AG04450 (cell line): ENCODE results near the gene LRRC30. TPM values are rescaled to one million over a fixed set of nuclear protein-coding genes. Genes with fewer than 3 reads are reported as not detected.
A peak's percentile ranks its signal among the peaks of the same experiment; 100 is the strongest.

Source experiments
- CTCF ChIA-PET: fragments of 300-600, 350-600 bp; formaldehyde crosslinking; extraction: SDS; loops from one replicate; lab custom pipeline; 2022; ENCODE audit warnings: antibody characterized with exemption, inconsistent platforms; lab: Charles Lee
- POLR2A ChIA-PET: fragments of 350-600 bp; formaldehyde crosslinking; extraction: SDS; loops from one replicate; lab custom pipeline; 2021; ENCODE audit warnings: antibody characterized with exemption, inconsistent platforms; lab: Yijun Ruan, JAX
- DNase-seq: peaks from one replicate; pipeline ENCODE4 v3.0.0-alpha.2; 2011; ENCODE audit warnings: low read depth, low spot score
- H3K27ac ChIP-seq: one replicate; pipeline ENCODE4 v1.5.1; 2012; ENCODE audit warnings: low read depth, low read length, control low read depth
- H3K27me3 ChIP-seq: one replicate; pipeline ENCODE4 v1.6.0; 2012; ENCODE audit warnings: low read length; ENCODE audit not compliant: control insufficient read depth, insufficient read depth
- H3K4me3 ChIP-seq: 2 replicates; pipeline ENCODE4 v1.5.1; 2011; ENCODE audit warnings: mild to moderate bottlenecking, low read depth, low read length, control low read depth
- H3K9me3 ChIP-seq: 2 replicates; pipeline ENCODE4 v1.5.1; 2012; ENCODE audit warnings: low read length; ENCODE audit not compliant: control insufficient read depth, insufficient read depth
- polyA plus RNA-seq: library from polyadenylated mRNA; depleted of rRNA; stranded (reverse); fragments of >200 nt; gene quantifications from 2 replicates; pipeline ENCODE4 v1.2.3, GENCODE V29; 2011
- TF ChIP-seq, protein P1 (sequence below): IDR thresholded peaks from 2 replicates; pipeline ENCODE4 v1.5.1; 2011; ENCODE audit warnings: low read depth, low read length, control low read depth, inconsistent platforms

The LRRC30 gene
- polyA plus RNA-seq, 1 experiment = not detected

DNA sequence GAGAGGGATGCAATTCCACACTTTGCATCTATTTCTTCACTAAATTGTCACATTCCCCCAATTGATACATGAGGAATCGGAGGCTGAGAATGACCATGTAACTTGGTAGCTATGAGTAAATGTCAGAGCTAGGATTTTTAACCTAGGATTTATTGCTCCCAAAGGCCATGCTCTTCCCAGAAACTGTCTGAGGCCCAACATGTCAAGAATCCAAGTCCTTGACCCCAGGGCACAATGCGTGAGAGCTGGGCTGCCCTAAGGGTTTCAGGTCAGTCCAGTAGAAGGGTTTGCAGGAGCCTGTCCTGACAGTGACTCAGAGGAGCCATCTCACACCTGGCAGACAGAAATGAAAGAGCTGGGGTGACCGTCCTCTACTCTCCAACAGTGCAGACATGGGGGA is 30.3 kb downstream of the LRRC30 start:
- H3K4me3 ChIP-seq = no peak overlapping the region
- ChIA-PET POLR2A (no interaction called here), CTCF (no interaction called here)
- H3K9me3 ChIP-seq = no peaks in the 10 kb centered on the region
- H3K27ac ChIP-seq = no peak overlapping the region
- TF ChIP-seq, protein P1, sequence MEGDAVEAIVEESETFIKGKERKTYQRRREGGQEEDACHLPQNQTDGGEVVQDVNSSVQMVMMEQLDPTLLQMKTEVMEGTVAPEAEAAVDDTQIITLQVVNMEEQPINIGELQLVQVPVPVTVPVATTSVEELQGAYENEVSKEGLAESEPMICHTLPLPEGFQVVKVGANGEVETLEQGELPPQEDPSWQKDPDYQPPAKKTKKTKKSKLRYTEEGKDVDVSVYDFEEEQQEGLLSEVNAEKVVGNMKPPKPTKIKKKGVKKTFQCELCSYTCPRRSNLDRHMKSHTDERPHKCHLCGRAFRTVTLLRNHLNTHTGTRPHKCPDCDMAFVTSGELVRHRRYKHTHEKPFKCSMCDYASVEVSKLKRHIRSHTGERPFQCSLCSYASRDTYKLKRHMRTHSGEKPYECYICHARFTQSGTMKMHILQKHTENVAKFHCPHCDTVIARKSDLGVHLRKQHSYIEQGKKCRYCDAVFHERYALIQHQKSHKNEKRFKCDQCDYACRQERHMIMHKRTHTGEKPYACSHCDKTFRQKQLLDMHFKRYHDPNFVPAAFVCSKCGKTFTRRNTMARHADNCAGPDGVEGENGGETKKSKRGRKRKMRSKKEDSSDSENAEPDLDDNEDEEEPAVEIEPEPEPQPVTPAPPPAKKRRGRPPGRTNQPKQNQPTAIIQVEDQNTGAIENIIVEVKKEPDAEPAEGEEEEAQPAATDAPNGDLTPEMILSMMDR = no peak
- no peaks in the 10 kb centered on the region for H3K27me3 ChIP-seq
- no peak for DNase-seq

DNA sequence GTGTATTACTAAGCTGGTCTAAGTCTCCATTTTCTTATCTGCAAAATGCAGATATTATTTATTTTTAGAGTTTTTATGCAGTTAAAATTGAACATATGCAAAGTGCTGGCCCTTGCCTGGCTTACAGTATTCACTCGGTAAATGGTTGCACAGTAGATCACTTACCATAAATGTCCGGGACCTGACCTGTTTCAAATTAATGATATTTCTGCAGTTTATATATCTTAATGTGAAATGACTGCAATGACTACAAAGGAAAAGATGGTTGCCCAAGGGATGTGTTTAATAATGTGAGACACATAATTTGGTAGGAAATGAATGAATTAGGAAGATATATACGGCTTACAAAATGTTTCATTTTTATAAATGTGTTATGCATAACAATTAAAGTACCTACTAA is 37.1 kb downstream of the LRRC30 start:
- Histone ChIP-seq H3K27me3 (no peaks in the 10 kb centered on the region), H3K9me3 (peaks cover 4% of the 10 kb centered on the region; the same call in 1 of the 2 replicates), H3K4me3 (no peak overlapping the region), H3K27ac (no peak overlapping the region)
- CTCF ChIA-PET = interaction anchor here (1.9 kb wide), 1 partner anchor 1213 kb away, joined by 9 read pairs; no protein-coding TSS in a partner anchor
- TF ChIP-seq, protein P1 = no peak
- no peak for DNase-seq
- POLR2A ChIA-PET = no interaction called here

DNA sequence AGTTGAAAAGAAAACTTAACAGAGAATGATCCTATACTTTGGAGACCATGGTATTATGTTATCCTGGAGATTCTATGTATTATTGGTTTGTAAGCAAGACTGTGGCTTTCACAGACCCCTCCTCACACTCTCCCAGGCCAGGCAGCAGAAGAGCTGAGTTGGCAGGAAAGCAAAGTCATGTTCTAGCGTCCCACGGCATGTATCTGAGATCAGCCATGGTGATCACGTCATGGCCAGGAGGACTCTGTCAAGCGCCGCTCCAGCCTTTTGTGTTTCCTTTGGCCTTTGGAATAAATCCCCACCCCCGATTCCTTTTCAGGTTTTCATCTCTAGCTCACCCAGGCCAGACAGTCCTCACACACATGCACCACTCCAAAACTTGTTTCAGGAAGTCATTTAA is 39.1 kb downstream of the LRRC30 start:
- H3K9me3 ChIP-seq = peaks cover 6% of the 10 kb centered on the region
- POLR2A ChIA-PET = no interaction called here
- H3K4me3 ChIP-seq = no peak overlapping the region
- H3K27me3 ChIP-seq = no peaks in the 10 kb centered on the region
- CTCF ChIA-PET = interaction anchor here (1.4 kb wide), 1 partner anchor 1211 kb away, joined by 3 read pairs; no protein-coding TSS in a partner anchor
- H3K27ac ChIP-seq = no peak overlapping the region
- TF ChIP-seq, protein P1 = no peak
- DNase-seq = no peak

DNA sequence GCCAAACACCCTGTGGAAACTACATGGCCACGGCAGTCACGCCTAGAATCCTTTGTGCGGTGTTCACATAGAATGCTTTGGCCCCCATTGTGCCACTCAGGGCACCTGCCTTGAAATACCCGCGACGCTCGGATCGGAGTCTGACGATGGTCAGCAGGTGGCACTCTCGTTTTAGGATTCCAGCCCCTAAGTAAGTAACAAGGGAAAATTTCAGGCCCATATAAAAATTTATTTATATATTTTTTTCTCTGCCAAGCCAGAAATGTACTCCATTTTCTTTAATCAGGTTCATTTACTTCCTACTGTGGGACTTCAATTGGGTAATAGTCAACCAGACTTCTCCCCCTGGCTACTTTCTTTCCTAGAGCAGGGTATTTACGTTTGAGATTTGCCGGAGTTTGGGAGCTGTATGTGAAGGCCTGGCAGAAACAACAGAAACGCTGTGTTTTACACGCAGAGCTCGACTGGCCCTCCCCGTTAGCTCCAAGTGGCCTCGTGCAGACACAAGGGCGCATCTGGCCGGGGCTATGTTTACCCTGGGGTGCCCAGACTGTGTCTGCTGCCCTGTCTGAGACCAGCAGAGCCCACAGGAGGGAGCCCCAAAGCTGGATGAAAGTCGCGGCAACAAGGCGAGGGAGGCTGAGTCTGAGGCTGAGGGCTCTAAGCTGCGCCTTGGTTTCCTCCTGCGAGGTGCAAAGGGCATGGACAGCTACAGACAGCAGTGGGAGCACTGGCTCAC is 41.6 kb downstream of the LRRC30 start:
- no peak overlapping the region for H3K27ac ChIP-seq
- no peak overlapping the region for H3K4me3 ChIP-seq
- ChIA-PET CTCF (interaction anchor here (0.8 to 2.1 kb wide), 6 partner anchors 31 to 1208 kb away, joined by 3 to 42 read pairs (median 4); no protein-coding TSS in a partner anchor), POLR2A (no interaction called here)
- DNase-seq = peak; percentile 20
- TF ChIP-seq, protein P1 = peak; percentile 52
- no peaks in the 10 kb centered on the region for H3K27me3 ChIP-seq
- H3K9me3 ChIP-seq = peaks cover 6% of the 10 kb centered on the region

DNA sequence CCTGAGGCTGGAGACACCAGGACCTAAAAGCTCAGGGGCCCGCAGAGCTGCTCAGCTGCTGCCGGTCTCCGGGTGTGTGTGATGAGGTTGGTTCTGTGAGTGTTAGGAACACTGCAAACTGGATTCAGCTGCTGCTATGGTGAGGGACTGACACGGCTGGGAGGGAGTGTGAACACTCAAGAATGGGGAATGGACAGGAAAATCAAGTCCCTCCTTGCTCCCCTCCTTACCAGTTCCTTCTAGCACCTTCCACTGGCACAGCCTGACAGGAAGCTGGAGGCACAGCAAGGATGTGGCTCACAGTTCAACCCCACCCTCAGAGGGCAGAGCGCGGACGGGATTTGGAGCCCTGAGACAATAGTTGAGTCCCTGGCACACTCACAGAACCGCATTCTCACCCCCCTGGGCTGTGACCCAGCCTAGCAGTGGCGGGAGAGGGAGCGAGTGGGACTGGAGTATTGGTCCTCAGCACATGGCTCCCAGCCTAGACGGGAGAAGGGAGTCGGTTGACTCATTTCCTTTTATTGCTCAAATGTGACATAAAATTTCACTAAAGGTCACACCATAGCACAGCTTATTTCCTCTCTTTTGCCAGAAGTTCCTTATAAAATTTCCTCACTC is 42.5 kb downstream of the LRRC30 start:
- Histone ChIP-seq H3K27ac (no peak overlapping the region), H3K4me3 (no peak overlapping the region), H3K9me3 (peaks cover 6% of the 10 kb centered on the region), H3K27me3 (no peaks in the 10 kb centered on the region)
- ChIA-PET CTCF (interaction anchor here (1.2 to 2.1 kb wide), 4 partner anchors 293 to 1207 kb away, joined by 3 to 42 read pairs (median 6); no protein-coding TSS in a partner anchor), POLR2A (no interaction called here)
- TF ChIP-seq, protein P1 = no peak
- DNase-seq = no peak
